Endodermal cell (in vitro differentiated cells): ENCODE data around the gene FRYL. TPM values are rescaled to one million over a fixed set of nuclear protein-coding genes. Genes with fewer than 3 reads are reported as not detected.
"Not testable (repeated sequence)": the region's sequence is repeated elsewhere in the genome, so short reads cannot be mapped to it uniquely, and the experiment has no call there.

Source experiments
- DNase-seq: peaks from one replicate; pipeline ENCODE4 v3.0.0-alpha.2; 2017
- H3K27ac ChIP-seq: 2 replicates; pipeline ENCODE4 v1.5.1; 2013; ENCODE audit warnings: mild to moderate bottlenecking, low read depth, low read length, moderate library complexity
- H3K27me3 ChIP-seq: 2 replicates; pipeline ENCODE4 v1.6.1; 2013; ENCODE audit warnings: mild to moderate bottlenecking, low read length, moderate library complexity; ENCODE audit not compliant: insufficient read depth, control insufficient read depth, poor library complexity, severe bottlenecking
- H3K36me3 ChIP-seq: 2 replicates; pipeline ENCODE4 v1.7.0; 2013; ENCODE audit warnings: mild to moderate bottlenecking, low read length, moderate library complexity; ENCODE audit not compliant: control insufficient read depth, insufficient read depth
- H3K4me1 ChIP-seq: one replicate; pipeline ENCODE4 v1.7.0; 2013; ENCODE audit warnings: low read length; ENCODE audit not compliant: control insufficient read depth, insufficient read depth
- H3K4me3 ChIP-seq: 2 replicates; pipeline ENCODE4 v1.5.1; 2013; ENCODE audit warnings: mild to moderate bottlenecking, low read length, moderate library complexity
- H3K9ac ChIP-seq: 2 replicates; pipeline ENCODE4 v1.6.1; 2013; ENCODE audit warnings: mild to moderate bottlenecking, low read length, moderate library complexity; ENCODE audit not compliant: poor library complexity, severe bottlenecking; ENCODE audit errors: extremely low read depth
- H3K9me3 ChIP-seq: 2 replicates; pipeline ENCODE4 v1.6.1; 2013; ENCODE audit warnings: mild to moderate bottlenecking, low read length, moderate library complexity; ENCODE audit not compliant: control insufficient read depth
- H3K27ac Mint-ChIP-seq: 2 replicates; pipeline ENCODE4 v1.8.0; 2020; ENCODE audit warnings: mixed read lengths
- H3K27me3 Mint-ChIP-seq: 2 replicates; pipeline ENCODE4 v1.8.0; 2021; ENCODE audit warnings: mild to moderate bottlenecking, mixed read lengths; ENCODE audit not compliant: insufficient read depth
- H3K36me3 Mint-ChIP-seq: 2 replicates; pipeline ENCODE4 v1.8.0; 2020; ENCODE audit warnings: low read depth, mixed read lengths
- H3K4me1 Mint-ChIP-seq: 2 replicates; pipeline ENCODE4 v1.8.0; 2020; ENCODE audit warnings: mixed read lengths
- H3K4me3 Mint-ChIP-seq: 2 replicates; pipeline ENCODE4 v1.8.0; 2020; ENCODE audit warnings: mild to moderate bottlenecking, moderate library complexity, mixed read lengths
- H3K9me3 Mint-ChIP-seq: 2 replicates; pipeline ENCODE4 v1.8.0; 2020; ENCODE audit warnings: mild to moderate bottlenecking, mixed read lengths
- WGBS, 2 experiments: methylation state at CpG; one replicate each; pipeline versions ENCODE4 v1.1.5 to v1.1.7; 2013; ENCODE audit warnings: missing lambda C conversion rate in 2 of 2, mixed read lengths in 1 of 2; ENCODE audit not compliant: insufficient coverage in 1 of 2, insufficient read length in 1 of 2; 5-methylcytosine and 5-hydroxymethylcytosine counted together
- total RNA-seq, 2 donors: library from RNA; stranded (reverse); fragmentation: NEBNext Ultra II Directional in 1 of 2; extraction: Animal tissue kit (Norgen Biotek cat#: 25700) in 1 of 2; gene quantifications; 2 replicates in 1 of 2; 3 replicates in 1 of 2; pipeline ENCODE4 v1.2.1, GENCODE V29; 2021
- TF ChIP-seq, protein P1 (sequence below): fragments of 200-600 bp; sonication (generic); conservative IDR thresholded peaks from 2 replicates; pipeline ENCODE4 v1.5.0; 2021; ENCODE audit warnings: antibody characterized with exemption, mild to moderate bottlenecking

Gene FRYL
- total RNA-seq, 2 donors from 2014 or later = 56.5 to 62.6 TPM

DNA sequence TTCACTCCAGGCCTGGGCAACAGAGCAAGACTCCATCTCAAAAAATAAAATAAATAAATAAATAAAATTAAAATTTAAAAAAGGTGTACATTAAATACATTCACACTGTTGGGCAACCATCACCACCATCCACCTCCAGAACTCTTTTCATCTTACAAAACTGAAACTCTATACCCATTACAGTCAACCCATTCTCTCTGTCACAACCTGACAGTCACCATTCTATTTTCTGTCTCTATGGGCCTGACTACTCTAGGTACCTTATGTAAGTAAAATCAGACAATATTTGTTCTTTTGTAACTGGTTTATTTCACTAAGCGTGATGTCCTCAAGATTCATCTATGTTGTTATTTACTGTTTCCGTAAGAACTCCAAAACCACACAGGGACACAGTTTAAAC lies 59.6 kb downstream of the FRYL start:
- Mint-ChIP-seq H3K27ac (no peak overlapping the region), H3K4me3 (no peak overlapping the region), H3K27me3 (no peaks in the 10 kb centered on the region), H3K4me1 (peaks cover 16% of the 10 kb centered on the region), H3K36me3 (peaks cover 29% of the 10 kb centered on the region), H3K9me3 (peaks cover 21% of the 10 kb centered on the region)
- no peaks in the 10 kb centered on the region for H3K4me1 ChIP-seq
- WGBS, 2 experiments = 100% methylated on average over 2 of the region's 2 CpGs; no CpG with 5 or more reads in 1 of the 2 experiments
- H3K27ac ChIP-seq = no peak overlapping the region
- peaks cover 4% of the 10 kb centered on the region for H3K36me3 ChIP-seq
- H3K27me3 ChIP-seq = no peaks in the 10 kb centered on the region
- no peak overlapping the region for H3K9ac ChIP-seq
- TF ChIP-seq, protein P1, sequence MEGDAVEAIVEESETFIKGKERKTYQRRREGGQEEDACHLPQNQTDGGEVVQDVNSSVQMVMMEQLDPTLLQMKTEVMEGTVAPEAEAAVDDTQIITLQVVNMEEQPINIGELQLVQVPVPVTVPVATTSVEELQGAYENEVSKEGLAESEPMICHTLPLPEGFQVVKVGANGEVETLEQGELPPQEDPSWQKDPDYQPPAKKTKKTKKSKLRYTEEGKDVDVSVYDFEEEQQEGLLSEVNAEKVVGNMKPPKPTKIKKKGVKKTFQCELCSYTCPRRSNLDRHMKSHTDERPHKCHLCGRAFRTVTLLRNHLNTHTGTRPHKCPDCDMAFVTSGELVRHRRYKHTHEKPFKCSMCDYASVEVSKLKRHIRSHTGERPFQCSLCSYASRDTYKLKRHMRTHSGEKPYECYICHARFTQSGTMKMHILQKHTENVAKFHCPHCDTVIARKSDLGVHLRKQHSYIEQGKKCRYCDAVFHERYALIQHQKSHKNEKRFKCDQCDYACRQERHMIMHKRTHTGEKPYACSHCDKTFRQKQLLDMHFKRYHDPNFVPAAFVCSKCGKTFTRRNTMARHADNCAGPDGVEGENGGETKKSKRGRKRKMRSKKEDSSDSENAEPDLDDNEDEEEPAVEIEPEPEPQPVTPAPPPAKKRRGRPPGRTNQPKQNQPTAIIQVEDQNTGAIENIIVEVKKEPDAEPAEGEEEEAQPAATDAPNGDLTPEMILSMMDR = no peak
- H3K9me3 ChIP-seq = peaks cover 11% of the 10 kb centered on the region
- no peak for DNase-seq
- H3K4me3 ChIP-seq = no peak overlapping the region

DNA sequence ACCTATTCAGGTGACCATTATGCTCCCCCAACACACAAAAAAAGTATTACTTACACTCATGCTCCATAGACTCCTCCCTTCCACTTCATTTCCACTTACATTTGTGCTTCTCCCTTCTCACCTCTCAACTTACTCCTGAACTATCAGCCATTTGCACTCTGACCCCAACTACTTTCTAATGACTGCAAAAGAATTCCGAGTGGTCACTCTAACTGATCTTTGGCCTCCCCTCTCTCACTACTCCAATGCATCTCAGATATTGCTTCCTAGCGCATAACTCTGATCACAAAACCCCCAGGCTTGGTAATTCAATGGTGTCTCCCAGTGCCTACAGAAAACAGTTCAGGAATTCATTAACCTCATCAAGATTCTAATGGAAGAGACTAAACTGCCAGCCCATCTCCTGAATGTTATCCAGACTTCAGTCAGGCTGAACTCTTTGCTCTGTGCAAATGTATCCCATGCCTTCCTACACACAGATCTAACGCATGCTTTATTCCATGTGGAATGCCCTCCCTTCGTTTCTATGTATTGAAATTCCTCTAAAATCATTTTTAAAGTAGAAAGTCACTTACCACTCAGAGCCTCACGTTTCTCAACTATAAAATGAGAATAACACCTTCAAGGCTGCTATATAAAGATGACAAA lies 61.1 kb downstream of the FRYL start:
- Mint-ChIP-seq H3K27ac (no peak overlapping the region), H3K4me1 (peaks cover 6% of the 10 kb centered on the region), H3K4me3 (no peak overlapping the region), H3K27me3 (no peaks in the 10 kb centered on the region), H3K36me3 (peaks cover 24% of the 10 kb centered on the region), H3K9me3 (peaks cover 21% of the 10 kb centered on the region)
- no peaks in the 10 kb centered on the region for H3K4me1 ChIP-seq
- WGBS, 2 experiments = 88 to 93% methylated on average over 2 to 5 of the region's 5 CpGs
- peaks cover 4% of the 10 kb centered on the region for H3K36me3 ChIP-seq
- H3K9ac ChIP-seq = no peak overlapping the region
- DNase-seq = no peak
- TF ChIP-seq, protein P1 = no peak
- no peak overlapping the region for H3K4me3 ChIP-seq
- no peaks in the 10 kb centered on the region for H3K27me3 ChIP-seq
- peaks cover 11% of the 10 kb centered on the region for H3K9me3 ChIP-seq
- no peak overlapping the region for H3K27ac ChIP-seq

DNA sequence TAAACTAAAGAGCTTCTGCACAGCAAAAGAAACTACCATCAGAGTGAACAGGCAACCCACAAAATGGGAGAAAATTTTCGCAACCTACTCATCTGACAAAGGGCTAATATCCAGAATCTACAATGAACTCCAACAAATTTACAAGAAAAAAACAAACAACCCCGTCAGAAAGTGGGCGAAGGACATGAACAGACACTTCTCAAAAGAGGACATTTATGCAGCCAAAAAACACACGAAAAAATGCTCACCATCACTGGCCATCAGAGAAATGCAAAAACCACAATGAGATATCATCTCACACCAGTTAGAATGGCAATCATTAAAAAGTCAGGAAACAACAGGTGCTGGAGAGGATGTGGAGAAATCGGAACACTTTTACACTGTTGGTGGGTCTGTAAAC lies 63.8 kb downstream of the FRYL start:
- not testable (repeated sequence) for H3K4me3 Mint-ChIP-seq, H3K27ac Mint-ChIP-seq, H3K36me3 ChIP-seq, H3K4me3 ChIP-seq, H3K4me1 Mint-ChIP-seq, H3K27ac ChIP-seq, H3K27me3 ChIP-seq, H3K4me1 ChIP-seq, H3K9ac ChIP-seq, DNase-seq, H3K9me3 ChIP-seq, H3K27me3 Mint-ChIP-seq
- peaks cover 32% of the 10 kb centered on the region for H3K36me3 Mint-ChIP-seq
- WGBS, 2 experiments = 96% methylated on average over 3 of the region's 5 CpGs; no CpG with 5 or more reads in 1 of the 2 experiments
- H3K9me3 Mint-ChIP-seq = peaks cover 43% of the 10 kb centered on the region
